Activated CD4-positive, alpha-beta T cell treated with anti-CD3 and anti-CD28 coated beads for 36 hours (primary cell): ENCODE data around the gene ROPN1. TPM values are rescaled to one million over a fixed set of nuclear protein-coding genes. Genes with fewer than 3 reads are reported as not detected.
A peak's percentile ranks its signal among the peaks of the same experiment; 100 is the strongest.
"Not testable (repeated sequence)": the region's sequence is repeated elsewhere in the genome, so short reads cannot be mapped to it uniquely, and the experiment has no call there.

Experiments
- ATAC-seq: fragments of 200-7000 bp; cut with Tn5 transposase; one replicate; pipeline ENCODE4 v1.10.0; 2021; ENCODE audit warnings: mild to moderate bottlenecking, moderate library complexity
- CTCF ChIA-PET: fragments of 350-600 bp; sonication (Branson Sonifier 250); formaldehyde crosslinking; loops from one replicate; lab custom pipeline; 2021; ENCODE audit warnings: antibody characterized with exemption; lab: Charles Lee
- POLR2A ChIA-PET: fragments of 350-600 bp; sonication (Branson Sonifier 250); formaldehyde crosslinking; loops from one replicate; lab custom pipeline; 2021; ENCODE audit warnings: antibody characterized with exemption, inconsistent platforms; lab: Charles Lee
- DNase-seq: peaks from one replicate; pipeline ENCODE4 v3.0.0-alpha.2; 2020
- H3K27ac Mint-ChIP-seq: one replicate; pipeline ENCODE4 v1.8.0; 2021; ENCODE audit warnings: mixed read lengths
- H3K27me3 Mint-ChIP-seq: one replicate; pipeline ENCODE4 v1.8.0; 2021; ENCODE audit warnings: mixed read lengths
- H3K36me3 Mint-ChIP-seq: one replicate; pipeline ENCODE4 v1.8.0; 2021; ENCODE audit warnings: low read depth, mixed read lengths
- H3K4me1 Mint-ChIP-seq: one replicate; pipeline ENCODE4 v1.8.0; 2021; ENCODE audit warnings: mixed read lengths
- H3K4me3 Mint-ChIP-seq: one replicate; pipeline ENCODE4 v1.8.0; 2021; ENCODE audit warnings: mild to moderate bottlenecking, moderate library complexity, mixed read lengths
- H3K9me3 Mint-ChIP-seq: one replicate; pipeline ENCODE4 v1.8.0; 2021; ENCODE audit warnings: low read depth, mixed read lengths
- intact Hi-C, 2 experiments: fragments of 100-400 bp; cut with DNase I in 1 of 2; cut with micrococcal nuclease in 1 of 2; formaldehyde crosslinking; loops; one replicate each; pipeline versions ENCODE4 v1.14.2 to v1.15.1; 2022 to 2024; cut with DNase I, micrococcal nuclease
- total RNA-seq, 2 experiments: library from RNA; stranded (reverse); gene quantifications; one replicate each; pipeline ENCODE4 v1.2.3, GENCODE V29; 2021

ROPN1 gene
- not detected for total RNA-seq

GRCh38 chr3:123991730-123992588, at the start of gene ROPN1:
TSS of gene ROPN1 (minus strand) at chr3:123992124. CDS start at chr3:123980481, 11,643 bp downstream.
- H3K36me3 Mint-ChIP-seq, H3K27ac Mint-ChIP-seq, POLR2A ChIA-PET, H3K4me1 Mint-ChIP-seq, H3K9me3 Mint-ChIP-seq, intact Hi-C loops, DNase-seq, CTCF ChIA-PET: not testable (repeated sequence)
- H3K4me3 Mint-ChIP-seq = peak within 1 kb of the TSS; percentile 33
- peak; percentile 98 for ATAC-seq
- peaks cover 32% of the 10 kb centered on the region for H3K27me3 Mint-ChIP-seq

GRCh38 chr3:124041553-124041952, 49.6 kb upstream of the ROPN1 start:
- H3K27ac Mint-ChIP-seq = no peak overlapping the region
- no peak for ATAC-seq
- ChIA-PET POLR2A (no interaction called here), CTCF (interaction anchor here (1.3 kb wide), 1 partner anchor 9 kb away, joined by 3 read pairs; the partner anchor contains the start of gene KALRN)
- intact Hi-C loops = no loop called here
- no peaks in the 10 kb centered on the region for H3K9me3 Mint-ChIP-seq
- no peak for DNase-seq
- H3K27me3 Mint-ChIP-seq = peaks cover 12% of the 10 kb centered on the region
- no peaks in the 10 kb centered on the region for H3K4me1 Mint-ChIP-seq
- no peaks in the 10 kb centered on the region for H3K36me3 Mint-ChIP-seq
- no peak overlapping the region for H3K4me3 Mint-ChIP-seq

DNA sequence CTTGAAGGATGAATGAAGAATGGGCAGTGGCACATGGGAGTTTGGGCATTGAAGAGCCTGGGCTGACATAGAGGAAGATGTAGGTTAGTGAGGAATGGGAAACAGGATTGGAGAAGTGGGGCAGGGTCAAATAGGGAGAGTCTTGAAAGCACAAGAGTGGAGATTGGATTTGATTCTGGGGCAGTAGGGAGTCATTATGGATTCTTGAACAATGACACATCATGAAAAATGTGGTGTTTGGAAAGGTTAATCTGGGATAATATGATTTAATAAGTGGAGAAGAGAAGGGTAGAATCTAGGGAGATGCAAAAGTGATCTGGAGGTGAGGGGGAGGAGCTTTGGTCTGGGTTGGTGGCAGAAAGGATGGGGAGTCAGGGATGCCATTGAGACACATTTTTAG, 45.4 kb upstream of the ROPN1 start:
- intact Hi-C loops = loop anchor here in 1 of 2 experiments (10.0 kb wide), 1 partner anchor 427 kb away; no protein-coding TSS in a partner anchor
- POLR2A ChIA-PET = no interaction called here
- no peak for ATAC-seq
- no peak overlapping the region for H3K4me3 Mint-ChIP-seq
- DNase-seq = no peak
- CTCF ChIA-PET = no interaction called here
- peaks cover 6% of the 10 kb centered on the region for H3K4me1 Mint-ChIP-seq
- H3K27ac Mint-ChIP-seq = no peak overlapping the region
- no peaks in the 10 kb centered on the region for H3K36me3 Mint-ChIP-seq
- peaks cover 29% of the 10 kb centered on the region for H3K27me3 Mint-ChIP-seq
- H3K9me3 Mint-ChIP-seq = peaks cover 3% of the 10 kb centered on the region

- intact Hi-C loops = loop anchor here in 1 of 2 experiments (10.0 kb wide), 1 partner anchor 429 kb away; no protein-coding TSS in a partner anchor
- CTCF ChIA-PET = interaction anchor here (0.5 kb wide), 1 partner anchor 49 kb away, joined by 3 read pairs; no protein-coding TSS in a partner anchor
- H3K27ac Mint-ChIP-seq, H3K36me3 Mint-ChIP-seq, H3K9me3 Mint-ChIP-seq, H3K4me3 Mint-ChIP-seq, POLR2A ChIA-PET, H3K4me1 Mint-ChIP-seq, DNase-seq, ATAC-seq: not testable (repeated sequence)
- H3K27me3 Mint-ChIP-seq = peaks cover 38% of the 10 kb centered on the region
Measured at GRCh38 chr3:124036214-124036613, 44.3 kb upstream of the ROPN1 start.

DNA sequence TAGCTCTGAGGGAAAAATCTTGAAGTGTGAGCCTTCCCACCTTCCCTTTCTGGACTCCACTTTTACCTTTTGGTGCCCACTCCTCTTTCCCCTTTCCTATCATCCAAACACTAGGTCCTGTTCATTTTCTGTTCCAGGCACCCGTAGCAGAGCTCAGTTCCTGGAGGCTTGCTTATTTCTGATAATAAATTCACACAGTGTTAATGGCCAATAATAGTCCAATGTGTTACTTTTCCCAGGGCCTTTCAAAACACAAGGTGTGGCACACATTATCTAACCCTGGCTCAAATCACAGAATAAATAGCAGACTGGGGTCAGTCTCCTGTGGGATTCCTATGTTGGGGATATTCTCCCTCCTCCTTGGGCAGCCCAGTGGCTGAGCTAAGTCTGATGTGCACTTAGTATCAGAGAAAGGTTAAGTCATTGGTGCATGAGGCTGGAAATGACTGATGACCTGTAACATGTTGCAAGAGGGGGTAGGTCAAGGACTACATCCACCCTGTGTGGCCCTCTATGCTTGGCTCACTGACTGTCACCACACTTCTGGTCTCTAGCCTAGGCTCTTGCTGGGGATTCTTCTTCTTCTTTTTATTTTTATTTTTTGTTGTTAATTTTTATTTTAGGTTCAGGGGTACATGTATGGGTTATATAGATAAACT, 43.7 kb upstream of the ROPN1 start:
- Mint-ChIP-seq H3K4me1 (peaks cover 6% of the 10 kb centered on the region), H3K4me3 (no peak overlapping the region), H3K27ac (no peak overlapping the region), H3K36me3 (no peaks in the 10 kb centered on the region), H3K9me3 (peaks cover 3% of the 10 kb centered on the region), H3K27me3 (peaks cover 40% of the 10 kb centered on the region)
- ChIA-PET CTCF (interaction anchor here (0.5 kb wide), 1 partner anchor 49 kb away, joined by 3 read pairs; no protein-coding TSS in a partner anchor), POLR2A (no interaction called here)
- intact Hi-C loops = loop anchor here in 1 of 2 experiments (10.0 kb wide), 1 partner anchor 429 kb away; no protein-coding TSS in a partner anchor
- no peak for ATAC-seq
- DNase-seq = no peak

GRCh38 chr3:124034844-124035152, 42.9 kb upstream of the ROPN1 start:
- ChIA-PET CTCF (interaction anchor here (2.1 kb wide), 1 partner anchor 14 kb away, joined by 8 read pairs; no protein-coding TSS in a partner anchor), POLR2A (no interaction called here)
- Mint-ChIP-seq H3K4me3 (peak overlapping the region; percentile 36), H3K9me3 (peaks cover 3% of the 10 kb centered on the region), H3K36me3 (no peaks in the 10 kb centered on the region), H3K4me1 (peaks cover 6% of the 10 kb centered on the region), H3K27ac (no peak overlapping the region), H3K27me3 (peaks cover 41% of the 10 kb centered on the region)
- intact Hi-C loops = loop anchor here in 1 of 2 experiments (10.0 kb wide), 1 partner anchor 430 kb away; no protein-coding TSS in a partner anchor
- ATAC-seq (no peak), DNase-seq (no peak)

DNA sequence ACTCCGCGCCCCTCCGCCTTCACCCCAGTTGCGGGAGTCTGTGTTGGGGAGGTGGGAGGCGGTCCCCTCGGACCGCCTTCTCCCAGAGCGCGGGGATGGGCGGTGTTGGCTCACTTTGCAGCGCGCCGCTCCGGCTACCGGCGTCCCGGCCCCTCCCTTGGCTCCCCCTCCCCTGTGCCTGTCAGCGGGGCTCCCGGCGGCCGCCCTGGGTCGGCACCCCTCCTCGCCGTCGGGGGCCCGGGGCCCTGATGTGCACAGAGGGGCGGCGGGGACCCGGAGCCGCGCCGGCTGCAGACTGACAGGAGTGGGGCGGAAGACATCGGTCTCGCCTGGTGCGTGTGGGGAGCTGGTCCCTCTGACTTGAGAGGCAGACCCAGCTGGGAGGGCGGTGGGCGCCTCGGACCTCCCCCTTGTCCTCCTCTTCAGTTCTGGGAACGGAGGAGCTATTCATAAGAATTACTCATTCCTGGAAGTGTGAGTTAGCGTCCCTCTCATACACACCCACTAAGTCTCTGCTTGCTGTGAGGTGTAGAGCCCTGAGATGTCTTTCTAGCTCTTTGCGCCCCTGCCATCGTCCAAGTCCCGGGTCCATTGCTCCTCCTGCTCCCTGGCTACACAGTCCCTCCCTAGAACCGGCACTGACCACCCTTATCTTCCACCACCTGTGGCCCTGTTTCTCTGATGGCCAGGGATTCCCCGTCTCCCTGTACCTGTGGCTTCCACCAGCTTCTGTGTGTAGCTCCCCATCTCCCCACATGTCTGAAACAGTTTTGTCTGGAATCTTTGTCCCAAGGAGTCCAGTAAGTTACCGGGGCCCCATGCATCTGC, 42.3 kb upstream of the ROPN1 start:
- ChIA-PET CTCF (interaction anchor here (0.9 to 2.1 kb wide), 4 partner anchors 10 to 47 kb away, joined by 3 to 8 read pairs (median 5); no protein-coding TSS in a partner anchor), POLR2A (no interaction called here)
- Mint-ChIP-seq H3K9me3 (peaks cover 3% of the 10 kb centered on the region), H3K36me3 (no peaks in the 10 kb centered on the region), H3K27ac (no peak overlapping the region), H3K4me3 (peak overlapping the region; percentile 44), H3K4me1 (peaks cover 6% of the 10 kb centered on the region), H3K27me3 (peaks cover 41% of the 10 kb centered on the region)
- DNase-seq (peak; percentile 52), ATAC-seq (peak; percentile 66)
- intact Hi-C loops = loop anchor here in 1 of 2 experiments (10.0 kb wide), 1 partner anchor 431 kb away; no protein-coding TSS in a partner anchor

DNA sequence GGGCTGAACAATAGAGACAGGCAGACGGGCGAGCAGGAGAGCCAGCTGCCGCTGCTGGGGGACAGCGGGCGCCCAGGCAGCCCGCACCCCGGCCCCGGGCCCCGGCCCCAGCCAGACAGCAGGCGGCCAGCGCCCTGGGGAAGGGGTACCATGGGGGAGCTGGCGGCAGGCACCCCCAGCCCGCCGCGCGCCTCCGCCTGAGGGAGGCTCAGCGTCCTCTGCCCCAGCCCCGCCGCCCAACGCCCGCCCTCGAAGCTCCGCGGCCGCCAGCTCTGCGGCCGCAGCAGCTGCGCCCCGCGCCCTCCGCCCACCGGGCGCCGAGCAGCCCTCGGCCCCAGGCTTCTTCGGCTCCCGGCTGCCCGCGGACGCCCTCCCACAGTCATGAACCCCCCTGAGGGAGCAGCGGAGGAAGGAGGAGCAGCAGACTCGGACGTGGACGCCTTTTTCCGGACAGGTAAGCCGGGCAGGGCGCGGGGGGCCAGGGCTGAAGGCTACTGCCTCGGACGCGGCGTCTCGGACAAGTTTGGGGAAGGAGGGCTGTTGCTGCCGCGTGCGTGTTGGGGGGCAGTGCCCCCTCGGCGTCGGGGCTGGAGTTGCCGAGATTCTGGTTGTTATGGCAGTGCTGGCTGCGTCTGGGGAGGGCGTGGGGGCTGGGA, 41.6 kb upstream of the ROPN1 start, which contains the start of gene KALRN:
KALRN (plus strand) TSS at position 10 of the 656 bp plus-strand sequence.
- ChIA-PET POLR2A (no interaction called here), CTCF (interaction anchor here (0.7 to 2.1 kb wide), 15 partner anchors 9 to 598 kb away, joined by 3 to 8 read pairs (median 4); no protein-coding TSS in a partner anchor)
- Mint-ChIP-seq H3K27ac (no peak within 1 kb of the TSS), H3K4me3 (peak within 1 kb of the TSS; percentile 54), H3K27me3 (peaks cover 46% of the 10 kb centered on the region), H3K4me1 (peaks cover 6% of the 10 kb centered on the region), H3K9me3 (peaks cover 3% of the 10 kb centered on the region), H3K36me3 (no peaks in the 10 kb centered on the region)
- intact Hi-C loops = loop anchor here (2.0 to 10.0 kb wide), 2 partner anchors 73 to 431 kb away; partner anchors contain the start of gene CCDC14 (in 1 of the 2)
- ATAC-seq (peak; percentile 16), DNase-seq (peak; percentile 9)

DNA sequence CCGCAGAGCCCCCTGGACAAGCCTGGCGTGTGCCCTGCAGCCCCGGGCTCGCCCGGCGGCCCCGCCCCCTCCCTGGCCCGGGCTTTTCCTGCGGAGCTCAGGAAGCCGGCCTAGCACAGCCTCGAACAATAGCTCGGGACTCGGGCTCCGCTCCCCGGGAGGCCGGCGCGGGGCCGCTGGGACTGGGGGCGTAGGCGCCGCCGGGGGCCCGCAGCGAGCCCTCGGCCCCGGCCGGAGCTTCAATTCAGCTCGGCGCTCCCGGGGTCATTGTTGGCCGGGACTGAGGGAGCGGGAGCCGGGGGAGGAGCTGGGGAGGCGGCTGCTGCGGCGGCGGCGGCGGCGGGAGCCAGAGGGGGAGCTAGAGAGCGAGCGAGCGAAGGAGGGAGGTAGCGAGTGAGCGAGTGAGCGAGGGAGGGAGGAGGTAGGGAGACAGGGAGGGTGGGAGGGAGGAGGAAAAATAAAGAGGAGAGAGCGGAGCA, 41.0 kb upstream of the ROPN1 start:
- ChIA-PET POLR2A (no interaction called here), CTCF (interaction anchor here (0.6 to 2.1 kb wide), 20 partner anchors 9 to 597 kb away, joined by 3 to 8 read pairs (median 3); no protein-coding TSS in a partner anchor)
- peaks cover 46% of the 10 kb centered on the region for H3K27me3 Mint-ChIP-seq
- intact Hi-C loops = loop anchor here (2.0 to 10.0 kb wide), 2 partner anchors 72 to 432 kb away; partner anchors contain the start of gene CCDC14 (in 1 of the 2)
- DNase-seq (peak; percentile 85), ATAC-seq (peak; percentile 93)
- H3K27ac Mint-ChIP-seq = no peak overlapping the region
- peaks cover 6% of the 10 kb centered on the region for H3K4me1 Mint-ChIP-seq
- H3K9me3 Mint-ChIP-seq = peaks cover 3% of the 10 kb centered on the region
- no peak overlapping the region for H3K4me3 Mint-ChIP-seq
- no peaks in the 10 kb centered on the region for H3K36me3 Mint-ChIP-seq
